GM18858 (cell line): ENCODE measurements around the gene LFNG.

Experiments
- ATAC-seq: cut with Tn5 transposase; IDR thresholded peaks from one replicate; pipeline ENCODE4 v1.9.1; 2021; ENCODE audit not compliant: unreplicated experiment

The LFNG gene

DNA sequence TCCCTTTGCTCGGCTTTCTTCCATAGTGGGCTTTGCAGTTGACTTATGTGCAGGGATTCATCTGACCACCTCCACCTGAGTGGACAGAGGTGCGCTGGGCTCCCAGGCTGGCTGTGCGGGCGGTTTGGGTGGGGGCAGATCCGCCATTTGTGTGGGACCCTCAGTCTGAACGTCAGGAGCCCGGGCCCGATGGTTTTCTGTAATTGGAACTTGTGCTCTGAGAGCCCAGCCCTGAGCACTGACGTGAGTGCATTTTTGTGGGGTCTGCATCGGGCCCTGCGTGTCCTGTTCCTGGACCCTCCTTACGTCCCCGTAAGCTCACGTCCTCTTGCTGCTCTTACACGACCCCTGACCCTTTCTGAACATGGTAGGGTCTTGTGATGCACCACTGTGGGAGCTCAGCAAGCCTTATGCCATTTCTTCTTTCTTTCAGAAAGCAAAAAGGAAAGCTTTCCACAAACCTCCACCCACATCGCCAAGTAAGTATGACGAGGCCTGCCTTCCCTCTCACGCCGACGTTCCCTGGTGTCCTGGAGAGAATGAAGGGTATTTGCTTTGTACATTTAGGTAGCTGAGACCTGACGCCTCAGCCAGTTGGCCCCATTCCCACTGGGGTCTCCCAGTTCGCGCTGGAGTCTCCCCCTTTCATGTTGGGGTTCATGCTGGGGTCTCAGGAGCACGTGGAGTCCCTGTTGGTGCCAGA lies 49.1 kb downstream of the LFNG start:
- no peak for ATAC-seq

DNA sequence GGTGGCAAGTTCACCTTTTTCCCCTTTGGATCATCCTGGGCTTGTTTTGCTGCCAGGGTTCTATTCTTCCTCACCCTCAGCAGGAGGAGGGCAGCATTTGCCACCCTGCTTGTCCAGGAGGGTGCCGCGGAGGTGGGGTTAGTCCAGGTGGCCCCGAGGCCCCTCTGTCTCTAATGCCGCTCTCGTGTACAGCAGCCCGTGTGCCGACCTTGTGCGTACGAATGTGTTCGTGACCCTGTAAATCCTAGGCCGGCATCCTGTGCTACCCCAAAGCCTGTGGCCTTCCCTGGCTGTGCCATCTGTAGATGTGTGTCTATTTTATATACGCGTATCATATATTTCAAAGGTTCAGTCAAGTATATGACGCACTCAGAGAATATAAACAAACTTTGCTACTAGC lies 49.8 kb downstream of the LFNG start:
- ATAC-seq, result no peak

DNA sequence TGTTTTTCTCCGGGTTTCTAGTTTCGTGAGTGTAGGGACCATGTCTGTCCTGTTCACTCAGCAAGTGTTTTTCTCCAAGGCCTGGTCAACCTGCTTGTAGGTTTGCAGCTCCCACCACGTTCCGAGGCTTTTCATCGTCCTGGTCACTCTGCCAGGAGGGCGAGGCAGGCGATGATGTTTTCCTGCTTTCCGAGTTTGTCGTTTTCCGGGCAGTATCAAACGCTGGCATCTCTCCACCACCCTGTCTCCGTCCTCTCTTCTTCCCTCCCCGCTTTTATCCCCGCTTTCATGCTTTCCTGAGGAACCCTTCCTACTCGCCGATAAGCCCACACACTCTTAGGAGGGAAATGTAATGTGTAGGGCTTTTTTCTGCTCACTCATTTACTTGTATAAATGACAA lies 50.4 kb downstream of the LFNG start:
- no peak for ATAC-seq

DNA sequence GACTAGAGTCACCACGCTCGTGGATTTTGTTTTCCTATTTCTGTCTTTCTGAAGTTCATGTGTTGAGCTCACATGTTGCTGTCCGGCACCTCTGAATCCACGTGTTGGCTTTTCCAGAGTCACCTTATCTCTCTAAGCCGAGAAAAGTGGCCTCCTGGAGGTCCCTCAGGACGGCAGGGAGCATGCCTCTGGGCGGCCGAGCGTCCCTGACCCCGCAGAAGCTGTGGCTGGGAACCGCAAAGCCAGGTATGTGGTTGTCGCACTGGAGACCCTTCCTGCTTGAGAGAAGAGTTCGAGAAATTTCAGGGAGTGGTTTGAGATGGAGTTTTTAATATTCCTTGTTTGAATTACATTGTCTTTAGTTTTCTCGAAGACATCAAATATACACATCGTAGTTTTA lies 51.8 kb downstream of the LFNG start:
- no peak for ATAC-seq

DNA sequence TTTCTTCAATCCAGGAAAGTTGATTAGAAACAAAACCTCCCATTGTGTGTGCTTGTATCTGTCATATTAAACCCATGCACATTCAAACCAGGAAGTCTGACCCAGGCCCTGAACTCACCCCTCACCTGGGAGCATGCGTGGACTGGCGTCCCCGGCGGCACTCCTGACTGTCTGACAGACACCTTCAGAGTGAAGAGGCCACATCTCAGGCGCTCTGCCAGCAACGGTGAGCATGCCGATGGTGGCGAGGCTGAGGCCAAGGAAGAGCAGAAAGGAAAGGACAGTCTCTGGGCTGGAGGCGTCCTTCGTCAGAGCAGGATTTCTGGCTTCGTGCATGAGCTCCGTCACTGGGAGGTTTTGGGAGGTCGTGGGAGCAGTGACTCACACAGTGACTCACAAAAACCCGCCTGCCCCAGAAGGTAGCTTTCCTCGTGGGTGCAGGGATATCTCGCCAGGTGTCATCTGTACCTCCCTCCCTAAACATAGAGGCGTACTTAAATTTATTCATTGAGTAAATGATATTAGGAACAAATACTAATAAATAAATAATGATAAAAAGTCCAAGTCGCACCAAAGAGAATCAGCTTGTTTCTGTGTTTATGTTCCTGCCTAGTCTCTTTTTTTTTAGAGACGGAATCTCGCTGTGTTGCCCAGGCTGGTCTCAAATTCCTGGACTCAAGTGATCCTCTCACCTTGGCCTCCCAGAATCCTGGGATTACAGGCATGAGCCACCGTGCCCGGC lies 52.7 kb downstream of the LFNG start:
- ATAC-seq, result no peak

DNA sequence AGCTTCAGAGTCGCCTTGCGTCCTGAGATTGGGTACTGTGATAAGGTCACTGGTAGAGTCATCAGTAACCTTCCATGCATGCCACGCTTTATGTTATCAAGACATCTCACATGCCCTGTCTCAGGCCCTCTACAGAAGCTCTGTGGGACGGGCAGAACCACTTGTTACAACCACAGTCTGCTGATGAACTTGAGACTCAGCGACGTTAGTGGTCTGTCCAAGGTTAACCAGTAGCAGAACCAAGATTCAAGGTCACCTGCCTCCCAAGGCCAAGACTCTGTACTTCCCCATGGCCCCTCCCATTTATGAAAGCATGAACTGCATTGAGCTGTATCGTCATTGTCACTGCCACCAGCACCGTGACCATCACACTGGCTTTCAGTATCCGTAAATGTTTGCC lies 54.2 kb downstream of the LFNG start:
- ATAC-seq, result no peak

DNA sequence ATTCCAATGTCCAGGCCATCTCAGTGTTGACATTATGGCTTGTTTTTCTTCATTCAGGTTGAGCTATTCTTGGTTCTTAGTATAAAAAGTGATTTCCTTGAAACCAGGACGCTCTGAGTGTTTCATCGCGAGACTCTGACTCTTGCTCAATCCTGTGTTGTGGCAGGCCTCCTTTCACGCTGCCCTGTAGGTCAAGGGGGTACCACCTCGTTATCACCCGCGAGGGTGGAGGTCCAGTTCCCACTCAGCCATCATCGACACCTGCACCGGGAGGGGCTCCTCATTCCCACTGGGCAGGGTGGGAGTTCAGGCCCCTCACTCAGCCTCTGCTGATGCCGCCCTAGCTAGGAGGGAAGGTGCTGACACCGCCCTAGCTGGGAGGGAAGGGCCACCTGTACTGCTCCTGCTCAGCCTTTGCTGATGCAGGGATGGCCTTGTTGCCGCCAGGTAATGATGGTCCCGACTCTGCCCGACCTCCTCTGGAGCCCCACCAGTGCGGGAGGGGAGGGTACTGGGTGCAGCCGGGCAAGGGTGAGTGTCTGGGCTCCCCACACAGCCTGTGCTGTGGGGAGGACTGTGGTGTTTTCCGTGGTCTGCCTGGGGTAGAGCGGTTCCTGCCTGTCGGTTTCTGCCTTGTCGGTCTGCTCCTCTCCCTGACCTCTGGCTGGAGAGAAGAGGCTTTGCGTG lies 55.6 kb downstream of the LFNG start:
- ATAC-seq, result no peak

DNA sequence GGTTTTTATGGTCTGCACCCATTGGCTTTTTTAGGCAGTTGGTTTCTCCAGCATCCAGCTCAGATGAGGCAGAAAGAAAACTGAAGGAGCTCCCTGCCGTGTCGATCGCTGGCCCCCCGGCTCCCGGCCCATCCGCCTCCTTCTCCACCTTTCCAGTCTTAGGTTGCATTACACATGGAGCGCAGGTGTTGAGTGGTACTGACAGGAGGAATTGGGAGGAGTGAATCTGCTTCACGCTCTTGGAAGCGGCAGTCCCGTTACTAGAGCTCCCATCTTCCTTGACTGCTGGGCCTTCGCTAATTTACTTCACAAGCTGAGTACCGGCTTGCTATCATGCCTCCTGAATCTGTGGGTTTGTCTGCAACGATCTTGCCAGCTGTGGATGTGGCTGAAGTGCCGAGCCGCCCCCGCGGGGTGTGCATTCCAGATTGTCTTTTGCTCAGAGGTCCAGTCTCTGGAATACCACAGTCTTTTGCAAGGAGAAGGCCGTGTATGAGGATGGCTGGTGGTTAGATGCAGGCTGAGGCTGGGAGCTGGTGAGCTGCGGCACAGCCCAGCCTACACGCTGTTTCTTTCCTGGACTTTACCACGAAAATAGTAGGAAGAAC lies 56.3 kb downstream of the LFNG start:
- no peak for ATAC-seq

DNA sequence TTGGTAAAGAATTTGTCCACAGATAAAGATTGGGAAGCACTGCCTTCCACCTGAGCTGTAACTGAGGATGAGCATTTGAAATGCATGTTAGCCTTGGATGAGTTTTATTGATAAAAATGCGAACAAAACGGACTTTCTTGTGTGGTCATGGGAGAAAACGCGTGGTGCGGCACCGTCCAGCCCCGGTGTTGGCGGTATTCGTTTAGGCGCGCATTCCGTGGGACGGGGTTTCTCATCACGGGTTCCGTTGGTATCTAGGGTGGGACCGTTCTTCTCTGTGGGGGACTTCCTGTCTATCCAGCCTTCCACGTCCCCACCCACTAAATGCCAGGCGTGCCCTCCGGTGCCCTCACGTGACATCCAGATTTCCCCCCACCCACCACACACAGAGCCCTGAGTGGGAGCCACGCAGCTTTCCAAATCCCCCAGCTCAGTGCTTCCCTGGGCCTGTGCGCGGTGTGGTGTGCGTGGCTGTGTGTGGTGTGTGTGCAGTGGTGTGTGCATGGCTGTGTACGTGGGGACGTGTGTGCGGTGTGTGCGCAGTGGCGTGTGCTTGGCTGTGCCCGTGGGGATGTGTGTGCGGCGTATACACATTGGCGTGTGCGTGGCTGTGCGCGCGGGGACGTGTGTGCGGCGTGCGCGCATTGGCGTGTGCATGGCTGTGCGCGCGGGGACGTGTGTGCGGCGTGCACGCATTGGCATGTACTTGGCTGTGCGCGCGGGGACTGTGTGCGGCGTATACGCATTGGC lies 57.3 kb downstream of the LFNG start:
- ATAC-seq, result no peak
